Measurements from ENCODE around the gene RNASE11.

RNASE11 gene

GRCh38 chr14:20624495-20625070 lies 36.8 kb upstream of the RNASE11 start:
- Histone ChIP-seq H3K36me3 (ENCODE audit: insufficient read depth, low read length) (no peaks in the 10 kb centered on the region), H3K4me2 (ENCODE audit: low read length) (peak overlapping the region; percentile 80), H2AFZ (ENCODE audit: low read length) (no peak overlapping the region), H3K4me3 (ENCODE audit: low read depth, low read length, poor library complexity, severe bottlenecking) (peak overlapping the region; percentile 55), H4K20me1 (ENCODE audit: insufficient read depth, low read length) (no peaks in the 10 kb centered on the region), H3K4me1 (ENCODE audit: insufficient read depth, low read length, severe bottlenecking) (peaks cover 52% of the 10 kb centered on the region), H3K27ac (ENCODE audit: low read depth, low read length, poor library complexity, severe bottlenecking) (no peak overlapping the region), H3K27me3 (ENCODE audit: insufficient read depth, low read length) (peaks cover 8% of the 10 kb centered on the region; the same call in 1 of the 2 replicates), H3K9me2 (ENCODE audit: low read depth, low read length) (no peaks in the 10 kb centered on the region), H3K79me2 (ENCODE audit: insufficient read depth, low read length) (no peaks in the 10 kb centered on the region), H3K9me3 (ENCODE audit: low read length) (no peaks in the 10 kb centered on the region), H3K9ac (ENCODE audit: low read length) (peak overlapping the region; percentile 29; the same call in 1 of the 2 replicates), H3F3A (ENCODE audit: insufficient read depth, low read length) (no peaks in the 10 kb centered on the region)
- TF ChIP-seq EZH2 (IDR thresholded peaks at IDR 0.05; ENCODE audit: borderline replicate concordance, low read length): no peak
- TF ChIP-seq CTCF (IDR thresholded peaks at IDR 0.05; ENCODE audit: low read length): no peak

DNA sequence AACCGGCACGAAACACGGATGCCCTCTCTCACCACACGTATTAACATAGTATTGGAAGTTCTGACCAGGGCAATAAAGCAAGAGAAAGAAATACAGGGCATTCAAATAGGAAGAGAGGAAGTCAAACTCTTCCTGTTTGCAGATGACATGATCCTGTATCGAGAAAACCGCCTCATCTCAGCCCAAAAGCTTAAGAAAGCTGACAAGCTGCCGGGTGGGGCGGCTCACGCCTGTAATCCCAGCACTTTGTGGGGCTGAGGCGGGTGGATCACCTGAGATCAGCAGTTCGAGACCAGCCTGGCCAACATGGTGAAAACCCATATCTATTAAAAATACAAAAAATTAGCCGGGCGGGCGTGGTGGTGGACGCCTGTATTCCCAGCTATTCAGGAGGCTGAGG lies 36.0 kb upstream of the RNASE11 start:
- no peak overlapping the region for H2AFZ ChIP-seq (ENCODE audit: low read length)
- H3K9me2 ChIP-seq (ENCODE audit: low read depth, low read length): no peaks in the 10 kb centered on the region
- peaks cover 52% of the 10 kb centered on the region for H3K4me1 ChIP-seq (ENCODE audit: insufficient read depth, low read length, severe bottlenecking)
- no peaks in the 10 kb centered on the region for H4K20me1 ChIP-seq (ENCODE audit: insufficient read depth, low read length)
- peak overlapping the region; percentile 80 for H3K4me2 ChIP-seq (ENCODE audit: low read length)
- no peaks in the 10 kb centered on the region for H3K79me2 ChIP-seq (ENCODE audit: insufficient read depth, low read length)
- no peaks in the 10 kb centered on the region for H3F3A ChIP-seq (ENCODE audit: insufficient read depth, low read length)
- TF ChIP-seq CTCF (IDR thresholded peaks at IDR 0.05; ENCODE audit: low read length) (no peak), EZH2 (IDR thresholded peaks at IDR 0.05; ENCODE audit: borderline replicate concordance, low read length) (no peak)
- H3K36me3 ChIP-seq (ENCODE audit: insufficient read depth, low read length): no peaks in the 10 kb centered on the region
- no peak overlapping the region for H3K27ac ChIP-seq (ENCODE audit: low read depth, low read length, poor library complexity, severe bottlenecking)
- peak overlapping the region; percentile 55 for H3K4me3 ChIP-seq (ENCODE audit: low read depth, low read length, poor library complexity, severe bottlenecking)
- no peak overlapping the region for H3K9ac ChIP-seq (ENCODE audit: low read length)
- no peaks in the 10 kb centered on the region for H3K9me3 ChIP-seq (ENCODE audit: low read length)
- H3K27me3 ChIP-seq (ENCODE audit: insufficient read depth, low read length): peaks cover 8% of the 10 kb centered on the region; the same call in 1 of the 2 replicates

- Histone ChIP-seq H3F3A (ENCODE audit: insufficient read depth, low read length) (no peaks in the 10 kb centered on the region), H3K36me3 (ENCODE audit: insufficient read depth, low read length) (no peaks in the 10 kb centered on the region), H3K4me2 (ENCODE audit: low read length) (peak overlapping the region; percentile 80), H2AFZ (ENCODE audit: low read length) (no peak overlapping the region), H3K27me3 (ENCODE audit: insufficient read depth, low read length) (peaks cover 8% of the 10 kb centered on the region; the same call in 1 of the 2 replicates), H3K79me2 (ENCODE audit: insufficient read depth, low read length) (no peaks in the 10 kb centered on the region), H3K9me3 (ENCODE audit: low read length) (no peaks in the 10 kb centered on the region), H3K4me1 (ENCODE audit: insufficient read depth, low read length, severe bottlenecking) (peaks cover 50% of the 10 kb centered on the region), H3K9me2 (ENCODE audit: low read depth, low read length) (no peaks in the 10 kb centered on the region), H4K20me1 (ENCODE audit: insufficient read depth, low read length) (no peaks in the 10 kb centered on the region), H3K27ac (ENCODE audit: low read depth, low read length, poor library complexity, severe bottlenecking) (no peak overlapping the region), H3K9ac (ENCODE audit: low read length) (no peak overlapping the region), H3K4me3 (ENCODE audit: low read depth, low read length, poor library complexity, severe bottlenecking) (peak overlapping the region; percentile 44)
- TF ChIP-seq CTCF (IDR thresholded peaks at IDR 0.05; ENCODE audit: low read length) (no peak), EZH2 (IDR thresholded peaks at IDR 0.05; ENCODE audit: borderline replicate concordance, low read length) (no peak)
Measured at GRCh38 chr14:20622816-20623291, 35.1 kb upstream of the RNASE11 start.
